ENCODE measurements around the gene SLCO3A1. TPM values are rescaled to one million over a fixed set of nuclear protein-coding genes. Genes with fewer than 3 reads are reported as not detected.

SLCO3A1 gene
- total RNA-seq, 2 experiments from 2014 or later, result 4.2 to 4.8 TPM

- ChIA-PET CTCF (no interaction called here), POLR2A (no interaction called here)
- intact Hi-C loops (cut with micrococcal nuclease), result no loop called here
- H3K4me1 Mint-ChIP-seq (ENCODE audit: low read depth), result no peaks in the 10 kb centered on the region
- peaks cover 7% of the 10 kb centered on the region for H3K9me3 Mint-ChIP-seq
- ATAC-seq (no peak), DNase-seq (no peak)
- TF ChIP-seq CTCF (IDR thresholded peaks at IDR 0.05), result no peak
- H3K36me3 Mint-ChIP-seq (ENCODE audit: low read depth), result peaks cover 15% of the 10 kb centered on the region
- H3K4me3 Mint-ChIP-seq, result no peak overlapping the region
- no peak overlapping the region for H3K27ac Mint-ChIP-seq
- no peaks in the 10 kb centered on the region for H3K27me3 Mint-ChIP-seq
Measured at GRCh38 chr15:91896341-91897055, 43.0 kb downstream of the SLCO3A1 start.

- DNase-seq (no peak), ATAC-seq (no peak)
- Mint-ChIP-seq H3K4me1 (ENCODE audit: low read depth) (no peaks in the 10 kb centered on the region), H3K36me3 (ENCODE audit: low read depth) (peaks cover 14% of the 10 kb centered on the region), H3K27ac (no peak overlapping the region), H3K9me3 (peaks cover 15% of the 10 kb centered on the region), H3K27me3 (no peaks in the 10 kb centered on the region), H3K4me3 (no peak overlapping the region)
- ChIA-PET POLR2A (no interaction called here), CTCF (no interaction called here)
- TF ChIP-seq CTCF (IDR thresholded peaks at IDR 0.05), result no peak
- intact Hi-C loops (cut with micrococcal nuclease), result no loop called here
Measured at GRCh38 chr15:91897585-91898372, 44.3 kb downstream of the SLCO3A1 start.

GRCh38 chr15:91898843-91899242, 45.3 kb downstream of the SLCO3A1 start:
- Mint-ChIP-seq H3K36me3 (ENCODE audit: low read depth) (peaks cover 18% of the 10 kb centered on the region), H3K9me3 (peaks cover 15% of the 10 kb centered on the region), H3K4me3 (no peak overlapping the region), H3K27me3 (no peaks in the 10 kb centered on the region), H3K4me1 (ENCODE audit: low read depth) (no peaks in the 10 kb centered on the region), H3K27ac (no peak overlapping the region)
- ATAC-seq (no peak), DNase-seq (no peak)
- ChIA-PET CTCF (no interaction called here), POLR2A (no interaction called here)
- intact Hi-C loops (cut with micrococcal nuclease), result no loop called here
- no peak for TF ChIP-seq CTCF (IDR thresholded peaks at IDR 0.05)

- POLR2A ChIA-PET, result no interaction called here
Measured at GRCh38 chr15:91904942-91905341, 51.4 kb downstream of the SLCO3A1 start.

More at GRCh38 chr15:91904942-91905341, 51.4 kb downstream of the SLCO3A1 start:
- CTCF ChIA-PET, result no interaction called here
- H3K27ac Mint-ChIP-seq, result no peak overlapping the region
- H3K36me3 Mint-ChIP-seq (ENCODE audit: low read depth), result peaks cover 16% of the 10 kb centered on the region
- intact Hi-C loops (cut with micrococcal nuclease), result no loop called here
- H3K4me3 Mint-ChIP-seq, result no peak overlapping the region
- no peak for ATAC-seq
- no peak for TF ChIP-seq CTCF (IDR thresholded peaks at IDR 0.05)
- H3K4me1 Mint-ChIP-seq (ENCODE audit: low read depth), result peaks cover 11% of the 10 kb centered on the region
- no peaks in the 10 kb centered on the region for H3K27me3 Mint-ChIP-seq
- DNase-seq, result no peak
- H3K9me3 Mint-ChIP-seq, result peaks cover 15% of the 10 kb centered on the region

Data from activated CD8-positive, alpha-beta T cell treated with anti-CD3 and anti-CD28 coated beads for 36 hours (primary cell).